Sigmoid colon (tissue), 7 donors: ENCODE results near the gene SLC50A1. TPM values are rescaled to one million over a fixed set of nuclear protein-coding genes. Genes with fewer than 3 reads are reported as not detected.

Experiments
- DNase-seq: peaks from one replicate; pipeline ENCODE4 v3.0.0-alpha.2; 2019
- H3K27ac ChIP-seq, 4 donors: fragments of 200-600 bp; sonication (generic); one replicate each; pipeline ENCODE4 v1.5.1; 2016 to 2019; ENCODE audit warnings: mild to moderate bottlenecking in 1 of 4
- H3K27me3 ChIP-seq, 3 donors: fragments of 200-600 bp; sonication (generic); one replicate each; pipeline ENCODE4 v1.5.1; 2019; ENCODE audit warnings: mild to moderate bottlenecking in 1 of 3
- H3K36me3 ChIP-seq, 4 donors: fragments of 200-600 bp; sonication (generic); one replicate each; pipeline ENCODE4 v1.5.1; 2016 to 2019
- H3K4me1 ChIP-seq, 4 donors: fragments of 200-600 bp; sonication (generic); one replicate each; pipeline ENCODE4 v1.5.1; 2017 to 2019
- H3K4me3 ChIP-seq, 4 donors: fragments of 200-600 bp; sonication (generic); one replicate each; pipeline ENCODE4 v1.5.1; 2017 to 2019; ENCODE audit warnings: mild to moderate bottlenecking in 2 of 4, moderate library complexity in 1 of 4
- H3K9me3 ChIP-seq, 4 donors: fragments of 200-600 bp in 3 of 4; sonication (generic) in 3 of 4; one replicate each; pipeline versions ENCODE4 v1.5.1 to v1.6.1; 2013 to 2019
- CTCF ChIP-seq, 4 experiments: fragments of 450-650 bp in 3 of 4; fragments of 200-600 bp in 1 of 4; IDR thresholded peaks; one replicate each; pipeline ENCODE4 v1.5.1; 2016 to 2019; ENCODE audit warnings: antibody characterized with exemption in 4 of 4, mild to moderate bottlenecking in 3 of 4, moderate library complexity in 2 of 4
- EP300 ChIP-seq, 4 donors: sonication (generic); formaldehyde crosslinking; IDR thresholded peaks; one replicate each; pipeline ENCODE4 v1.6.1; 2017; ENCODE audit warnings: antibody characterized with exemption in 4 of 4
- POLR2A ChIP-seq, 2 donors: fragments of 450-650 bp; IDR thresholded peaks; one replicate each; pipeline ENCODE4 v1.6.1; 2016; ENCODE audit warnings: antibody characterized with exemption in 2 of 2, mild to moderate bottlenecking in 2 of 2, moderate library complexity in 2 of 2
- POLR2AphosphoS5 ChIP-seq, 4 donors: sonication (generic); formaldehyde crosslinking; IDR thresholded peaks; one replicate each; pipeline ENCODE4 v1.6.1; 2017; ENCODE audit warnings: antibody characterized with exemption in 4 of 4
- WGBS, 2 donors: extraction: QIAGEN DNeasy Blood & Tissue Kit; methylation state at CpG; one replicate each; pipeline ENCODE4 v1.1.7; 2013; 5-methylcytosine and 5-hydroxymethylcytosine counted together
- intact Hi-C: fragments of 100-400 bp; cut with DNase I; formaldehyde crosslinking; loops from one replicate; pipeline ENCODE4 v1.15.1; 2023
- polyA plus RNA-seq, 3 donors: library from polyadenylated mRNA; stranded (reverse); fragments of 200-250 nt; gene quantifications; one replicate each; pipeline ENCODE4 v1.2.3, GENCODE V29; 2013
- total RNA-seq, 4 donors: library from RNA; depleted of rRNA; stranded (reverse); fragments of >200 nt; gene quantifications; one replicate each; pipeline ENCODE4 v1.1.0, GENCODE V29; 2016
- donor health status: healthy with polysubstance abuse.
- donor health status: Bipolar disorder and iron deficiency.
- donor health status: healthy.

Gene SLC50A1
- total and polyA plus RNA-seq, 7 donors = 8.0 to 151 (median 21.4) TPM

DNA sequence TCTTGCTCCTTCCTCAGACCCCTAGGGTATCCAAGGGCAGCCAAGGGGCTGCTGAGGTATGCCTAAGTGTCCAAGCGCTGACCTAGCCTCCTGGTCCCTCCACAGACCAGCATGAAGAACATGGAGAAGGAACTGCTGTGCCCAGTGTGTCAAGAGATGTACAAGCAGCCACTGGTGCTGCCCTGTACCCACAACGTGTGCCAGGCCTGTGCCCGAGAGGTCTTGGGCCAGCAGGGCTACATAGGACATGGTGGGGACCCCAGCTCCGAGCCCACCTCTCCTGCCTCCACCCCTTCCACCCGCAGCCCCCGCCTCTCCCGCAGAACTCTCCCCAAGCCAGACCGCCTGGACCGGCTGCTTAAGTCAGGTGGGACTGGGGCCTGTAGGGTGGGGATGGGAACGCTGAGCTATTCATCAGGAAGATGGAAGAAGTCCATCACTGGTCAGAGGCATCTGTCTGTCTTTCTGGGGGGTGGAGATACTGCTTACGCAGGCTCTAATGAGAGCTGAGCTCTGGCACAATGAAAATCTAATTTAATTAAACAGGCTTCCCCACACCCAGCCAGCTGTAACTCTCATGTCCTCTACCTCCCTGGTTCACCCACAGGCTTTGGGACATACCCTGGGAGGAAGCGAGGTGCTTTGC, 39.8 kb downstream of the SLC50A1 start:
- no peak overlapping the region for H3K27ac ChIP-seq
- intact Hi-C loops = no loop called here
- peaks cover 0 to 7% (median under 1%) of the 10 kb centered on the region in 4 donors for H3K36me3 ChIP-seq
- no peaks in the 10 kb centered on the region for H3K9me3 ChIP-seq
- TF ChIP-seq POLR2AphosphoS5 (IDR thresholded peaks at IDR 0.05) = no peak
- TF ChIP-seq CTCF (IDR thresholded peaks at IDR 0.05) = no peak
- no peak for TF ChIP-seq EP300 (IDR thresholded peaks at IDR 0.05)
- no peak for TF ChIP-seq POLR2A (IDR thresholded peaks at IDR 0.05)
- WGBS, 2 donors = 87 to 92% methylated on average over 12 of the region's 12 CpGs
- peaks cover 12 to 29% (median 20%) of the 10 kb centered on the region in 3 donors for H3K27me3 ChIP-seq
- DNase-seq = peak; percentile 65
- H3K4me1 ChIP-seq = peaks cover 0 to 39% (median 26%) of the 10 kb centered on the region in 4 donors
- H3K4me3 ChIP-seq = no peak overlapping the region

DNA sequence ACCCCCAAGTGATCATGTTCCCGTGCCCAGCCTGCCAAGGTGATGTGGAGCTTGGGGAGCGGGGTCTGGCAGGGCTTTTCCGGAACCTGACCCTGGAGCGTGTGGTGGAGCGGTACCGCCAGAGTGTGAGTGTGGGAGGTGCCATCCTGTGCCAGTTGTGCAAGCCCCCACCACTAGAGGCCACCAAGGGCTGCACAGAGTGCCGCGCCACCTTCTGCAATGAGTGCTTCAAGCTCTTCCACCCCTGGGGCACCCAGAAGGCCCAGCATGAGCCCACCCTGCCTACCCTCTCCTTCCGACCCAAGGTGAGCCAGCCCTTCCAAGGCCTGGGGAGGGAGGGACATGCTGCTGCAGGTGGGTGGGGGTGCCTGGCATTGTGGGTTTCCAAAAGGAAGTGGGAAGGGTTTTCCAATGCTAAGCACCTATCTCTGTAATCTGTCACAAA, 40.3 kb downstream of the SLC50A1 start:
- intact Hi-C loops = loop anchor here (1.0 kb wide), 1 partner anchor 17 kb away; no protein-coding TSS in a partner anchor
- H3K4me1 ChIP-seq = peaks cover 0 to 39% (median 26%) of the 10 kb centered on the region in 4 donors
- no peak overlapping the region for H3K4me3 ChIP-seq
- peaks cover 0 to 1% (median 0%) of the 10 kb centered on the region in 4 donors for H3K36me3 ChIP-seq
- WGBS, 2 donors = 66 to 85% methylated on average over 9 of the region's 9 CpGs
- TF ChIP-seq POLR2A (IDR thresholded peaks at IDR 0.05) = no peak
- no peak for TF ChIP-seq CTCF (IDR thresholded peaks at IDR 0.05)
- TF ChIP-seq EP300 (IDR thresholded peaks at IDR 0.05) = no peak
- no peak for TF ChIP-seq POLR2AphosphoS5 (IDR thresholded peaks at IDR 0.05)
- peak; percentile 60 for DNase-seq
- no peak overlapping the region for H3K27ac ChIP-seq
- H3K9me3 ChIP-seq = no peaks in the 10 kb centered on the region
- peaks cover 12 to 29% (median 20%) of the 10 kb centered on the region in 3 donors for H3K27me3 ChIP-seq

DNA sequence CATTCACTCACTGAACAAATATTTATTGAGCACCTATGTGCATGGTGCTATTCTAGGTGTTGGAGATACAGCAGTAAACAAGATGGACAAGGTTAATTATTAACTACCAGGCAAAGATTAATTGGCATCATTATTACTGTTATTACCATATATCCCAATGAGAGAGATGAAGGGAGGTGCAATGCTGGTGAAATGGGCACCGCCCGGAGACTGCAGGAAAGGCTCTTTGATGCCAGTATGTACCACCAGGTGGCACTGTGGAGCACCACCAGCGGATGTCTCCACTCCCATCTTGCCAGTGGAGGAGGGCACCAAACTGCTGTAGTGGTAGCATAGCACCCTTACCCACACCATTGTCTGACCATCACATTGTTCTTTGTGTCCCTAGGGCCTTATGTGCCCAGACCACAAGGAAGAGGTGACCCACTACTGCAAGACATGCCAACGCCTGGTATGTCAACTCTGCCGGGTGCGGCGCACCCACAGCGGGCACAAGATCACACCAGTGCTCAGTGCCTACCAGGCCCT, 41.0 kb downstream of the SLC50A1 start:
- 54 to 61% methylated on average over 8 of the region's 8 CpGs for WGBS, 2 donors
- no peak overlapping the region for H3K4me3 ChIP-seq
- peak; percentile 91 for DNase-seq
- H3K4me1 ChIP-seq = peaks cover 0 to 39% (median 24%) of the 10 kb centered on the region in 4 donors
- no peak overlapping the region for H3K27ac ChIP-seq
- H3K36me3 ChIP-seq = no peaks in the 10 kb centered on the region
- intact Hi-C loops = loop anchor here (1.0 kb wide), 1 partner anchor 17 kb away; no protein-coding TSS in a partner anchor
- H3K9me3 ChIP-seq = no peaks in the 10 kb centered on the region
- TF ChIP-seq CTCF (IDR thresholded peaks at IDR 0.05) (peak; percentile 88 to 94 (median 91)), EP300 (IDR thresholded peaks at IDR 0.05) (no peak)
- H3K27me3 ChIP-seq = peaks cover 12 to 29% (median 20%) of the 10 kb centered on the region in 3 donors

DNA sequence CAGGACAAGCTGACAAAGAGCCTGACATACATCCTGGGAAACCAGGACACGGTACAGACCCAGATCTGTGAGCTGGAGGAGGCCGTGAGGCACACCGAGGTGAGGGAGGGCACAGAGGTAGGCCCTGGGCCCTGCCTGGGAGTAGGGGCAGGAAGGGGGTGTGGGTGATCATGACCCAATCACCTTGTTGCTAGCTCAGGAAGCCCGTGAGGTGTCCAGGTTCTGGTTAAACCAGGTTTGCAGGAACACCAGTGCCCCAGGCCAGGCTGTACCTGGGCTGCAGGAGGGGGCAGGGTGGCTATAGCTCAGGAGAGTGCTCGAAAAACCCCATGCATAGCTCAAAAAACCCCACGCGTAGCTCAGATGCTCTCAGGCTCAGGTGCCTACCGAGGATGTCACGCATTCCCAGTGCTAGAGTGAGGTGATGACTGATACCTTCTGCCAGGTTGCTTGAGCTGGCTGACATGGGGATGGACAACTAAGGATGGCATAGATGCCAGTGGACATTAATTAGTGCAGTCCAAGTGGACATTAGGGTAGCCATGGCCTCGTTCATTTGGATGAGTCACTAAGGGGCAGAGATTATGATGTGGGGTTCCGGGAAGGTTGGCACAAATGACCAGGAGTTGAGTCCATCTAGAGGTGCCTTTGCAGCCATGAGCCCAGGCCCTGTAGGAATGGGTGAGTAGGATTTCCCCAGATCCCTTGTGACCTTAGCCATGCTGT, 41.7 kb downstream of the SLC50A1 start:
- H3K27ac ChIP-seq = no peak overlapping the region
- no peak for TF ChIP-seq EP300 (IDR thresholded peaks at IDR 0.05)
- no peak for TF ChIP-seq POLR2A (IDR thresholded peaks at IDR 0.05)
- no peak for TF ChIP-seq CTCF (IDR thresholded peaks at IDR 0.05)
- no peak for TF ChIP-seq POLR2AphosphoS5 (IDR thresholded peaks at IDR 0.05)
- peaks cover 12 to 29% (median 20%) of the 10 kb centered on the region in 3 donors for H3K27me3 ChIP-seq
- 70 to 81% methylated on average over 11 of the region's 11 CpGs for WGBS, 2 donors
- H3K4me1 ChIP-seq = peaks cover 0 to 33% (median 18%) of the 10 kb centered on the region in 4 donors
- DNase-seq = peak; percentile 62
- intact Hi-C loops = no loop called here
- H3K4me3 ChIP-seq = no peak overlapping the region
- no peaks in the 10 kb centered on the region for H3K36me3 ChIP-seq
- H3K9me3 ChIP-seq = no peaks in the 10 kb centered on the region
